Lower lobe of right lung (tissue), 2 donors: ENCODE results near the gene NPAS4. TPM values are rescaled to one million over a fixed set of nuclear protein-coding genes. Genes with fewer than 3 reads are reported as not detected.

ENCODE experiments used
- ATAC-seq, 2 donors: fragments of 200-7000 bp; cut with Tn5 transposase; one replicate each; pipeline ENCODE4 v1.9.1; 2020 to 2022; ENCODE audit warnings: mild to moderate bottlenecking in 2 of 2, moderate library complexity in 2 of 2
- DNase-seq: peaks from one replicate; pipeline ENCODE4 v3.0.0-alpha.2; 2020
- H3K27ac ChIP-seq: fragments of 200-600 bp; one replicate; pipeline ENCODE4 v1.8.0; 2022
- H3K27me3 ChIP-seq: fragments of 200-600 bp; one replicate; pipeline ENCODE4 v1.8.0; 2022; ENCODE audit warnings: low read depth
- H3K36me3 ChIP-seq: fragments of 200-600 bp; one replicate; pipeline ENCODE4 v1.8.0; 2022; ENCODE audit warnings: mild to moderate bottlenecking
- H3K4me1 ChIP-seq: fragments of 200-600 bp; one replicate; pipeline ENCODE4 v1.8.0; 2022
- H3K4me3 ChIP-seq: fragments of 200-600 bp; one replicate; pipeline ENCODE4 v1.8.0; 2022; ENCODE audit warnings: mild to moderate bottlenecking
- H3K9me3 ChIP-seq: fragments of 200-600 bp; one replicate; pipeline ENCODE4 v1.8.0; 2022
- CTCF ChIP-seq: fragments of 200-600 bp; IDR thresholded peaks from one replicate; pipeline ENCODE4 v1.8.0; 2022; ENCODE audit warnings: antibody characterized with exemption, mild to moderate bottlenecking
- intact Hi-C: fragments of 100-400 bp; cut with DNase I; formaldehyde crosslinking; loops from one replicate; pipeline ENCODE4 v1.11.0; 2022
- total RNA-seq: library from RNA; stranded (reverse); fragmentation: NEBNext Ultra II Directional; extraction: Animal tissue kit (Norgen Biotek cat#: 25700); gene quantifications from one replicate; pipeline ENCODE4 v1.2.1, GENCODE V29; 2021
- donor health status: DM: no; HTN: yes; CAD: no; lungs with severe emphysema.

NPAS4 gene
- total RNA-seq, 1 donor from 2014 or later = not detected

GRCh38 chr11:66418168-66418985 is 2.5 kb upstream of the NPAS4 start:
- H3K4me3 ChIP-seq = no peak overlapping the region
- no peaks in the 10 kb centered on the region for H3K9me3 ChIP-seq
- DNase-seq (peak; percentile 58), ATAC-seq (peak in 1 of 2 donors; percentile 24)
- intact Hi-C loops = no loop called here
- H3K36me3 ChIP-seq = no peaks in the 10 kb centered on the region
- peak; percentile 14 for TF ChIP-seq CTCF
- peaks cover 6% of the 10 kb centered on the region for H3K4me1 ChIP-seq
- peaks cover 43% of the 10 kb centered on the region for H3K27me3 ChIP-seq
- H3K27ac ChIP-seq = no peak overlapping the region

- intact Hi-C loops = no loop called here
- Histone ChIP-seq H3K9me3 (no peaks in the 10 kb centered on the region), H3K36me3 (no peaks in the 10 kb centered on the region), H3K27ac (no peak overlapping the region), H3K27me3 (peaks cover 40% of the 10 kb centered on the region), H3K4me3 (no peak overlapping the region), H3K4me1 (peaks cover 6% of the 10 kb centered on the region)
- DNase-seq = no peak
- TF ChIP-seq CTCF = no peak
- no peak for ATAC-seq
These were observed 1.9 kb upstream of the NPAS4 start for GRCh38 chr11:66418986-66419308.

GRCh38 chr11:66419825-66420224 is 1.0 kb upstream of the NPAS4 start:
- ATAC-seq (no peak), DNase-seq (no peak)
- Histone ChIP-seq H3K36me3 (no peaks in the 10 kb centered on the region), H3K4me3 (no peak overlapping the region), H3K9me3 (no peaks in the 10 kb centered on the region), H3K27ac (no peak overlapping the region), H3K4me1 (peaks cover 6% of the 10 kb centered on the region), H3K27me3 (peaks cover 31% of the 10 kb centered on the region)
- no peak for TF ChIP-seq CTCF
- intact Hi-C loops = no loop called here

GRCh38 chr11:66421492-66422205 is 814 bp downstream of the NPAS4 start:
- H3K4me3 ChIP-seq = no peak overlapping the region
- no peak overlapping the region for H3K27ac ChIP-seq
- H3K4me1 ChIP-seq = peaks cover 6% of the 10 kb centered on the region
- H3K36me3 ChIP-seq = no peaks in the 10 kb centered on the region
- H3K27me3 ChIP-seq = peaks cover 25% of the 10 kb centered on the region
- DNase-seq (peak; percentile 88), ATAC-seq (peak; percentile 95 to 97)
- no peak for TF ChIP-seq CTCF
- intact Hi-C loops = no loop called here
- H3K9me3 ChIP-seq = no peaks in the 10 kb centered on the region

- Histone ChIP-seq H3K27ac (no peak overlapping the region), H3K36me3 (no peaks in the 10 kb centered on the region), H3K4me3 (no peak overlapping the region), H3K9me3 (no peaks in the 10 kb centered on the region), H3K27me3 (no peaks in the 10 kb centered on the region), H3K4me1 (peaks cover 2% of the 10 kb centered on the region)
- ATAC-seq (no peak), DNase-seq (no peak)
- intact Hi-C loops = no loop called here
- no peak for TF ChIP-seq CTCF
These were observed 5.5 kb downstream of the NPAS4 start for GRCh38 chr11:66426314-66426713.
